WTC11 (cell line): ENCODE results near the gene SEPTIN1.

Experiments used
- ATF2 ChIP-seq: sonication (generic); formaldehyde crosslinking; IDR thresholded peaks from 2 replicates; pipeline ENCODE4 v1.8.1; 2022; ENCODE audit warnings: low read depth, missing genetic modification reagents, borderline replicate concordance
- CTCF ChIP-seq: fragments of 200-600 bp; IDR thresholded peaks from 2 replicates; pipeline ENCODE4 v1.8.0; 2022; ENCODE audit warnings: antibody characterized with exemption
- FOXK1 ChIP-seq: sonication (generic); formaldehyde crosslinking; IDR thresholded peaks from 2 replicates; pipeline ENCODE4 v1.8.0; 2022; ENCODE audit warnings: mild to moderate bottlenecking, moderate library complexity, missing genetic modification reagents
- MLX ChIP-seq: sonication (generic); formaldehyde crosslinking; IDR thresholded peaks from 2 replicates; pipeline ENCODE4 v1.8.1; 2023; ENCODE audit warnings: mild to moderate bottlenecking, missing genetic modification reagents, moderate library complexity
- NR3C1 ChIP-seq: sonication (generic); formaldehyde crosslinking; conservative IDR thresholded peaks from 2 replicates; pipeline ENCODE4 v1.8.1; 2023; ENCODE audit warnings: low read depth, mild to moderate bottlenecking, missing genetic modification reagents
- ZNF317 ChIP-seq: sonication (generic); formaldehyde crosslinking; IDR thresholded peaks from 2 replicates; pipeline ENCODE4 v1.8.1; 2023; ENCODE audit warnings: low read depth, mild to moderate bottlenecking, moderate library complexity, missing genetic modification reagents, borderline replicate concordance

GRCh38 chr16:30366511-30366910 is 15.8 kb downstream of the SEPTIN1 start:
- TF ChIP-seq CTCF, result no peak
- no peak for TF ChIP-seq FOXK1 (CRISPR knock-in tag)
- TF ChIP-seq ATF2, result no peak
- no peak for TF ChIP-seq NR3C1
- TF ChIP-seq MLX (CRISPR knock-in tag), result no peak
- TF ChIP-seq ZNF317 (CRISPR knock-in tag), result no peak
